ENCODE results near the gene SPTBN2. TPM values are rescaled to one million over a fixed set of nuclear protein-coding genes. Genes with fewer than 3 reads are reported as not detected.

SPTBN2 gene
- total and polyA plus RNA-seq, 2 of the 8 experiments (the other 6 are each of a cell fraction or from before 2014, with no cell fraction given): 19.1 to 69.0 TPM

DNA sequence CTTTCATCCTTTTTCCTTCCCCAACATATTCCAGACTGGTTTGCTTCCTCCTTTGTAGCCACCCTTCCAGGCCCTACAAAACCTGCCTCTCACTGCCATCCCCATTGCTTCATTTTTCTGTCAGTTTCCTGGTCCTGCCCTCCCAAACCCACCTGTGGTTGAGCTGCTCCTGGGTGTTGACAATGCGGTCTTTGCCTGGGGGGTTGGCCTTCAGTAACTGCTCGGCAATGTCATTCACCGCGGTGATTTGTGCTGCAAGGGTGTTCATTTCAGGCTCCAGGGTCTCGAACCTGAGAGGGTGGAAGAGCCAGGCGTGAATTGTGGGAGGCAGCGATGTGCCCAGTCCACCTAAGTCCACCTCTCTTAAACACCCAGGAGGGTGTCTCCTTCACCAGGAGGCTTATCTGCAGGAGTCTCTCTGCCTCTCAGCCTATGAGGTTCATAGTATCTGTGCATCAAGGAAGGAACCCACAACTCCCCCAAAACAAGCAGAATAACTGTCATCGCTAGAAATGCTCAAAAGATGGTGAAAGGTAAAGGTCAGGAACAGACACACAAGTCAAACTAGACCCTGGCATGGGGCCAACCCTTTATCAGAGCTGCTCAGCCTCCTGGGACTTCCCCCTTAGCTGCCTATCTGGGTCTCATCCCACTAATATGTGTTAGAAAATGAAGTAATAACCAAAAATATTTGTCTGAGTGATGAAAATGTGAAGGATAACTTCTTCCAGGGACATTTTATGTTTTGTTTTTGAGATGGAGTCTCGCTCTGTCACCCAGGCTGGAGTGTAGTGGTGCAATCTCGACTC lies 27.4 kb downstream of the SPTBN2 start (continued):
- TF ChIP-seq EP300 (IDR thresholded peaks at IDR 0.05; ENCODE audit: borderline replicate concordance in 1 of 2, low read depth in 2 of 2, low read length in 2 of 2): no peak
- TF ChIP-seq SAP30 (IDR thresholded peaks at IDR 0.05; ENCODE audit: insufficient read depth, insufficient replicate concordance, low read length): no peak
- TF ChIP-seq SIN3A (conservative IDR thresholded peaks at IDR 0.05 in 1 of 2, IDR thresholded peaks at IDR 0.05 in 1 of 2; ENCODE audit: low read depth in 1 of 2, low read length in 2 of 2): no peak
- no peak for TF ChIP-seq SIX5 (IDR thresholded peaks at IDR 0.05; ENCODE audit: low read depth, low read length)
- TF ChIP-seq SRF (IDR thresholded peaks at IDR 0.05; ENCODE audit: low read depth, low read length): no peak
- TF ChIP-seq, protein P1, sequence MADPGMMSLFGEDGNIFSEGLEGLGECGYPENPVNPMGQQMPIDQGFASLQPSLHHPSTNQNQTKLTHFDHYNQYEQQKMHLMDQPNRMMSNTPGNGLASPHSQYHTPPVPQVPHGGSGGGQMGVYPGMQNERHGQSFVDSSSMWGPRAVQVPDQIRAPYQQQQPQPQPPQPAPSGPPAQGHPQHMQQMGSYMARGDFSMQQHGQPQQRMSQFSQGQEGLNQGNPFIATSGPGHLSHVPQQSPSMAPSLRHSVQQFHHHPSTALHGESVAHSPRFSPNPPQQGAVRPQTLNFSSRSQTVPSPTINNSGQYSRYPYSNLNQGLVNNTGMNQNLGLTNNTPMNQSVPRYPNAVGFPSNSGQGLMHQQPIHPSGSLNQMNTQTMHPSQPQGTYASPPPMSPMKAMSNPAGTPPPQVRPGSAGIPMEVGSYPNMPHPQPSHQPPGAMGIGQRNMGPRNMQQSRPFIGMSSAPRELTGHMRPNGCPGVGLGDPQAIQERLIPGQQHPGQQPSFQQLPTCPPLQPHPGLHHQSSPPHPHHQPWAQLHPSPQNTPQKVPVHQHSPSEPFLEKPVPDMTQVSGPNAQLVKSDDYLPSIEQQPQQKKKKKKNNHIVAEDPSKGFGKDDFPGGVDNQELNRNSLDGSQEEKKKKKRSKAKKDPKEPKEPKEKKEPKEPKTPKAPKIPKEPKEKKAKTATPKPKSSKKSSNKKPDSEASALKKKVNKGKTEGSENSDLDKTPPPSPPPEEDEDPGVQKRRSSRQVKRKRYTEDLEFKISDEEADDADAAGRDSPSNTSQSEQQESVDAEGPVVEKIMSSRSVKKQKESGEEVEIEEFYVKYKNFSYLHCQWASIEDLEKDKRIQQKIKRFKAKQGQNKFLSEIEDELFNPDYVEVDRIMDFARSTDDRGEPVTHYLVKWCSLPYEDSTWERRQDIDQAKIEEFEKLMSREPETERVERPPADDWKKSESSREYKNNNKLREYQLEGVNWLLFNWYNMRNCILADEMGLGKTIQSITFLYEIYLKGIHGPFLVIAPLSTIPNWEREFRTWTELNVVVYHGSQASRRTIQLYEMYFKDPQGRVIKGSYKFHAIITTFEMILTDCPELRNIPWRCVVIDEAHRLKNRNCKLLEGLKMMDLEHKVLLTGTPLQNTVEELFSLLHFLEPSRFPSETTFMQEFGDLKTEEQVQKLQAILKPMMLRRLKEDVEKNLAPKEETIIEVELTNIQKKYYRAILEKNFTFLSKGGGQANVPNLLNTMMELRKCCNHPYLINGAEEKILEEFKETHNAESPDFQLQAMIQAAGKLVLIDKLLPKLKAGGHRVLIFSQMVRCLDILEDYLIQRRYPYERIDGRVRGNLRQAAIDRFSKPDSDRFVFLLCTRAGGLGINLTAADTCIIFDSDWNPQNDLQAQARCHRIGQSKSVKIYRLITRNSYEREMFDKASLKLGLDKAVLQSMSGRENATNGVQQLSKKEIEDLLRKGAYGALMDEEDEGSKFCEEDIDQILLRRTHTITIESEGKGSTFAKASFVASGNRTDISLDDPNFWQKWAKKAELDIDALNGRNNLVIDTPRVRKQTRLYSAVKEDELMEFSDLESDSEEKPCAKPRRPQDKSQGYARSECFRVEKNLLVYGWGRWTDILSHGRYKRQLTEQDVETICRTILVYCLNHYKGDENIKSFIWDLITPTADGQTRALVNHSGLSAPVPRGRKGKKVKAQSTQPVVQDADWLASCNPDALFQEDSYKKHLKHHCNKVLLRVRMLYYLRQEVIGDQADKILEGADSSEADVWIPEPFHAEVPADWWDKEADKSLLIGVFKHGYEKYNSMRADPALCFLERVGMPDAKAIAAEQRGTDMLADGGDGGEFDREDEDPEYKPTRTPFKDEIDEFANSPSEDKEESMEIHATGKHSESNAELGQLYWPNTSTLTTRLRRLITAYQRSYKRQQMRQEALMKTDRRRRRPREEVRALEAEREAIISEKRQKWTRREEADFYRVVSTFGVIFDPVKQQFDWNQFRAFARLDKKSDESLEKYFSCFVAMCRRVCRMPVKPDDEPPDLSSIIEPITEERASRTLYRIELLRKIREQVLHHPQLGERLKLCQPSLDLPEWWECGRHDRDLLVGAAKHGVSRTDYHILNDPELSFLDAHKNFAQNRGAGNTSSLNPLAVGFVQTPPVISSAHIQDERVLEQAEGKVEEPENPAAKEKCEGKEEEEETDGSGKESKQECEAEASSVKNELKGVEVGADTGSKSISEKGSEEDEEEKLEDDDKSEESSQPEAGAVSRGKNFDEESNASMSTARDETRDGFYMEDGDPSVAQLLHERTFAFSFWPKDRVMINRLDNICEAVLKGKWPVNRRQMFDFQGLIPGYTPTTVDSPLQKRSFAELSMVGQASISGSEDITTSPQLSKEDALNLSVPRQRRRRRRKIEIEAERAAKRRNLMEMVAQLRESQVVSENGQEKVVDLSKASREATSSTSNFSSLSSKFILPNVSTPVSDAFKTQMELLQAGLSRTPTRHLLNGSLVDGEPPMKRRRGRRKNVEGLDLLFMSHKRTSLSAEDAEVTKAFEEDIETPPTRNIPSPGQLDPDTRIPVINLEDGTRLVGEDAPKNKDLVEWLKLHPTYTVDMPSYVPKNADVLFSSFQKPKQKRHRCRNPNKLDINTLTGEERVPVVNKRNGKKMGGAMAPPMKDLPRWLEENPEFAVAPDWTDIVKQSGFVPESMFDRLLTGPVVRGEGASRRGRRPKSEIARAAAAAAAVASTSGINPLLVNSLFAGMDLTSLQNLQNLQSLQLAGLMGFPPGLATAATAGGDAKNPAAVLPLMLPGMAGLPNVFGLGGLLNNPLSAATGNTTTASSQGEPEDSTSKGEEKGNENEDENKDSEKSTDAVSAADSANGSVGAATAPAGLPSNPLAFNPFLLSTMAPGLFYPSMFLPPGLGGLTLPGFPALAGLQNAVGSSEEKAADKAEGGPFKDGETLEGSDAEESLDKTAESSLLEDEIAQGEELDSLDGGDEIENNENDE (IDR thresholded peaks at IDR 0.05; ENCODE audit: insufficient replicate concordance, low read length): no peak

Data from H1 (cell line).